AG04449 (cell line): Measurements from ENCODE around the gene SORL1-AS1.

Source experiments
- CTCF ChIA-PET: fragments of 350-600 bp; formaldehyde crosslinking; extraction: SDS; loops from one replicate; lab custom pipeline; 2021; ENCODE audit warnings: antibody characterized with exemption; lab: Yijun Ruan, JAX
- POLR2A ChIA-PET: fragments of 400-600, 350-600 bp; formaldehyde crosslinking; extraction: SDS; loops from one replicate; lab custom pipeline; 2020; ENCODE audit warnings: antibody characterized with exemption, inconsistent platforms; lab: Yijun Ruan, JAX
- DNase-seq: peaks from one replicate; pipeline ENCODE4 v3.0.0-alpha.2; 2010; ENCODE audit warnings: low read depth, low spot score
- H3K4me3 ChIP-seq: 2 replicates; pipeline ENCODE4 v1.5.1; 2011; ENCODE audit warnings: low read depth, mild to moderate bottlenecking, control low read depth, low read length
- TF ChIP-seq, protein P1 (sequence below): IDR thresholded peaks from one replicate; pipeline ENCODE4 v1.5.1; 2011; ENCODE audit warnings: mild to moderate bottlenecking, moderate library complexity, low read length, control low read depth, inconsistent platforms; ENCODE audit not compliant: insufficient read depth; ENCODE audit errors: missing control alignments

Gene SORL1-AS1

DNA sequence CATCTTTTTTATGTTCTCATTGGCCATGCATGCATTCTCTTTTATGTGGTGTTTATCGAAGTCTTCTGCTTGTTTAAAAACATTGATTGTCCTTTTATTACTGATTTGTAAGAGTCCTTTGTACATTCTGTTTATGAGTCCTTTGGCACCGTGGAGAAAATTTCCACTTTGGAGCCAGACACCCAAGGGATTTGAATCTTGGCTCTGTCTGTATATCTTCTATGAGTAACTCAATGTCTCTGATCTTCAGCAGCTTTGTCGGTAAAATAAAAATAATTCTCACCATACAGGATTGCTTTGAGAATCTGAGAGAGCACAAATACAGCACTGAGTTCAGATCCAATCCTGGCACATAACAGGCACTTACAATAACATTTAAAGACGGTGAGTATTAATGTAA is 13.4 kb downstream of the SORL1-AS1 start:
- TF ChIP-seq, protein P1, sequence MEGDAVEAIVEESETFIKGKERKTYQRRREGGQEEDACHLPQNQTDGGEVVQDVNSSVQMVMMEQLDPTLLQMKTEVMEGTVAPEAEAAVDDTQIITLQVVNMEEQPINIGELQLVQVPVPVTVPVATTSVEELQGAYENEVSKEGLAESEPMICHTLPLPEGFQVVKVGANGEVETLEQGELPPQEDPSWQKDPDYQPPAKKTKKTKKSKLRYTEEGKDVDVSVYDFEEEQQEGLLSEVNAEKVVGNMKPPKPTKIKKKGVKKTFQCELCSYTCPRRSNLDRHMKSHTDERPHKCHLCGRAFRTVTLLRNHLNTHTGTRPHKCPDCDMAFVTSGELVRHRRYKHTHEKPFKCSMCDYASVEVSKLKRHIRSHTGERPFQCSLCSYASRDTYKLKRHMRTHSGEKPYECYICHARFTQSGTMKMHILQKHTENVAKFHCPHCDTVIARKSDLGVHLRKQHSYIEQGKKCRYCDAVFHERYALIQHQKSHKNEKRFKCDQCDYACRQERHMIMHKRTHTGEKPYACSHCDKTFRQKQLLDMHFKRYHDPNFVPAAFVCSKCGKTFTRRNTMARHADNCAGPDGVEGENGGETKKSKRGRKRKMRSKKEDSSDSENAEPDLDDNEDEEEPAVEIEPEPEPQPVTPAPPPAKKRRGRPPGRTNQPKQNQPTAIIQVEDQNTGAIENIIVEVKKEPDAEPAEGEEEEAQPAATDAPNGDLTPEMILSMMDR, result no peak
- no peak overlapping the region for H3K4me3 ChIP-seq
- ChIA-PET CTCF (no interaction called here), POLR2A (no interaction called here)
- DNase-seq, result no peak

DNA sequence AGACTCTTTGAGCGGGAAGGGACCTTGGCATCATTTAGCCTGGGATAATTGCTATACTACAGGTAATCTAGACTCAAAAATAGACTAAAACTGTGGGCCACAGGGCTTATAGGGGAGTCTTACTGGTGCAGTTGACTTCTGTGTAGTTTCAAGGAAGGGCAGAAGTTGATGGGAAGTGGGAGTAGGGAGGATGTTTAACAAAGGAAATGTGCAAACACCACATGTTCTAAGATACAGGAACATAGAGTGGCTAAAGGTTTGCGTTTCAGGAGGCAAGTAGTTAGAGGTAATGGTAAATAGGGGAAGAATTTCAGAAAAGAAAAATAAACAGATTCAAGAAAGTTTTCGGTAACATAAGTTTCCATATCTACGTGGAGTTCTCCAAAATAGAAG is 15.1 kb downstream of the SORL1-AS1 start:
- ChIA-PET POLR2A (no interaction called here), CTCF (no interaction called here)
- no peak overlapping the region for H3K4me3 ChIP-seq
- DNase-seq, result no peak
- TF ChIP-seq, protein P1, result no peak

DNA sequence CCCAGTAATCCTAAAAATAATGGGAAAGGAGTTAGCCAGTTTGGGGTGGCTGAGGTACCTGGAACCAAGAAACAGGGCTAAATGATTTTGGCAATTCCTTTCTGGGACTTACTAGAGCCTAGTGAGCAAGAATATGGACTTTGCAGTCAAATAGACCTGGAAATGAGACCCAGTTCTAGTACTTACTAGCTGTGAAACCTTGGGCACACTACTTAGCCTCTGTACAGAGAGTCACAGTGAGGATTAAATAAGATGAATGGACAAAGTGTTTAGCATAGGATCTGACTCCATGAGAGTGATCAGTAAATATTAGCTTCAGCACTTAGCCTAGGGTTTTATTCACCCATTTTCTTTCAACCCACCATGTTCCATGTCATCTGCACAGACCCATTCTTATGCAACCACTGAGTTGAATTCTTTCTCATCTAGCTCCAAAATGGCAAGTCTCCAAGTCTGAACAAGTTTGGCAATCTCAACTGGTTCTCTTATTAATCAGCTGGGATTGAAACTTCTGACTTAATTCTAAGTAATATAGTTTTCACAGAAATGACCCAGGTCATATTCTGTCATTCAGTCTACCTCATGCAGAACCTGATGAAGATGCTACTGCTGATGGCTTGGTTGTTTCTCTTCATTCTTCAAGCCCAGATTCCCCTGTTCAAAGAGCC is 15.6 kb downstream of the SORL1-AS1 start:
- no peak for DNase-seq
- ChIA-PET CTCF (no interaction called here), POLR2A (no interaction called here)
- H3K4me3 ChIP-seq, result no peak overlapping the region
- TF ChIP-seq, protein P1, result no peak

DNA sequence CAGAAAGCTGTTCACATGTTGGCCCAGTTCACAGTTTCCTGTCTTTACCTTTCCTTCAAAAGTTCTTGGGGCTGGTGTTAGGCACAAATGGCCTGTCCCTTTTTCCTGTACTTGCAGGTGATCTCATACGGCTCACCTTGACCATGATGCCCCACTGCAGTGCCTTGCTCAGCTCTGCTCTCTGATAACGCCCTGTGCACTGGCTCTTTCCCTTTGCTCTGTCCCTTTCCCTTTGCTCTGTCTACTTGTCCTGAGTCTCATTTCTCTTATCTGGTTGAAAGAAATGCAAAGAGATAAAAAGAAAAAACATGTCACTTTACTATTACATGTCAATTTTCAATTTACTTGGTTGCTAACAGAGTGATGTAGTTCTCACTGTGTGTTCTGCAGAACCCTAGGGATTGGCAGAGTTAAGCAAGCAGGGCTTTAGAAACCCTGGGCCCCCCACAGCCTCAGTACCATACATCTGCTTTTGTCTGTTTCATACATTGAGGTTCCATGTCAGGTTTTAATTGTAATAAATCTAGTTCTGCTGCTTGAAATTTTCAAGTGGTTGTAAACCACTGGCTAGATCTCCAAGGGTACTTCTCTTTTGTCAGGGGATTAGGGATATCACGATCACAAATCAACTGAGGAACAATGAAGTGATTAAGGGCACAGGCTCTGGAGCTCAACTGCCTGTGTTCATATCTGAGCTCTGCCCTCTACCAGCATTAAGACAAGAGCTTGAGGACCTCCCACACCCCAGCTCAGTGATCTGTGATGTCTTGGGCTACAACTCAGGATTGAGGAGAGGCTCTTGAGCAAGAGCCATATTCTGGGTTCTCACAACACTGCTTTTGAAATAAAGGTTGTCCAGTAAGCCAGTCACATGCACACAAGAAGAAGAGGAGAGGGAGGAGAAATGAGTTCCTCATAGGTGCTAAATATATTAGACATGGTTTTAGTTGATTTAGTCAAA is 16.9 kb downstream of the SORL1-AS1 start:
- POLR2A ChIA-PET, result no interaction called here
- DNase-seq, result no peak
- CTCF ChIA-PET, result interaction anchor here (1.5 kb wide), 1 partner anchor 10 kb away, joined by 3 read pairs; no protein-coding TSS in a partner anchor

DNA sequence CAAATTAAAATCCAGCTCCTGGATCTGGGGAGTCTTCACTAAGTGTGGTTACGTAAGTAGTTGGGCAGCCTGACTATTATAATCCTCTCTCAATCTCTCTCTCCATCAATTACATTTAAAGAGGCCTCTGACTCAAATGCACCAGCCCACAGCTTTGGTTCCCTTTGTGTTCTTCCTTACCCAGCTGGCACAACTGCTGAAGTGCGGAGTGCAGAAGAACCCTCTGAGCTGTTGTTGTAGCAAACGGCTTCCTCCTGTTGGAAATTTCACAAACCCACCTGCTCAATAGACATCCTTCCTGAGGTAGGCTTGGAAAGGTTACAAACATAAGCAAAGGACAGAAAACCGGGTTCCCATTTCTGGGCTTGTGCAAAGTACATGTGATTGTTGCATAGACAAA is 17.6 kb downstream of the SORL1-AS1 start:
- CTCF ChIA-PET, result interaction anchor here (1.5 kb wide), 1 partner anchor 10 kb away, joined by 3 read pairs; no protein-coding TSS in a partner anchor
- no peak overlapping the region for H3K4me3 ChIP-seq
- TF ChIP-seq, protein P1, result no peak
- DNase-seq, result no peak
- POLR2A ChIA-PET, result no interaction called here

More for the DNA sequence above, 16.9 kb downstream of the SORL1-AS1 start:
- H3K4me3 ChIP-seq, result no peak overlapping the region
- TF ChIP-seq, protein P1, result no peak
